NCI-H2029 (cell line): ENCODE measurements around the gene GLG1.
"Not testable (repeated sequence)": the region's sequence is repeated elsewhere in the genome, so short reads cannot be mapped to it uniquely, and the experiment has no call there.

ENCODE experiments used
- DNase-seq: peaks from one replicate; lab custom pipeline; 2025; lab: John Stamatoyannopoulos, UW

Gene GLG1

DNA sequence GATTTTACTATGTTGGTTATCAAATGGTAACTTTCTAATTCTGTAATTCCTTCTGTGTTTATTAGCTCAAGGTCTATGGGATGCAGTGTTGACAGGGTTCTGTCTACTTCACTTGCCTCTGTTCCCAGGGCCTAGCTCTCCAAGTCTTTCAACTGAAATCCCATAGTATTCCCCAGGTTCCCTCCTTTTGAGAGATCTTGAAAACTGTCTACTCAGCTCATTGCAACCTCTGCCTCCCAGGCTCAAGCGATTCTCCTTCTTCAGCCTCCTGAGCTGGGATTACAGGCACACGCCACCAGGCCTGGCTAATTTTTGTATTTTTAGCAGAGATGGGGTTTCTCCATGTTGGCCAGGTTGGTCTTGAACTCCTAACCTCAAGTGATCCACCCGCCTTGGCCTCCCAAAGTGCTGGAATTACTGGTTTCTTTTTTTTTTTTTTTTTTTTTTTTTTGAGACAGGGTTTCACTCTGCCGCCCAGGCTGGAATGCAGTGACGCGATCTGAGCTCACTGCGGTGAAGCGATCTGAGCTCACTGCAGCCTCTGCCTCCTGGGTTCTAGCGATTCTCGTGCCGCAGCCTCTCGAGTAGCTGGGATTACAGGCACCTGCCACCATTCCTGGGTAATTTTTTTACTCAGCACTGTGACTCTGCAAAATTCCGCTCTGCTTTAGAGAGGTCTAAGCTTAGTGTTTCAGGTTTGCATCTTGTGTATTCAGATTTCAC lies 163.1 kb downstream of the GLG1 start:
- DNase-seq: not testable (repeated sequence)

DNA sequence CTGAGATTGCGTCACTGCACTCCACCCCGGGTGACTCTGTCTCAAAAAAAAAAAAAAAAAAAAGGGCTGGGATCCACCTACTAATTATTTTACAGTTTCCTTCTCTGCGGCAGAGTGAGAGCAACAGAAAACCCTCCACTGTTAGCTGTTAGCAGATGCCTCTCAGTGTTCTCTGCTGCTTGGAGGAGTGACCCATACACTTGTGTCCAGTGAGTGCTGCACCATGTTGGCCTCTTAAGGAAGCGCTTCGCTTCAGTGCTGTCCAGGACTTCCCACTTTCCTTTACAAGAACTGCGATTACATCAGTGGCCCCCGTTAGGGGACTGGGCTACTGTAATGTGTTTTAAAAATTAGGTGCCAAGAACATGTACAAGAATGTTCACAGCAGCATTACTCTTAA lies 167.2 kb downstream of the GLG1 start:
- no peak for DNase-seq

DNA sequence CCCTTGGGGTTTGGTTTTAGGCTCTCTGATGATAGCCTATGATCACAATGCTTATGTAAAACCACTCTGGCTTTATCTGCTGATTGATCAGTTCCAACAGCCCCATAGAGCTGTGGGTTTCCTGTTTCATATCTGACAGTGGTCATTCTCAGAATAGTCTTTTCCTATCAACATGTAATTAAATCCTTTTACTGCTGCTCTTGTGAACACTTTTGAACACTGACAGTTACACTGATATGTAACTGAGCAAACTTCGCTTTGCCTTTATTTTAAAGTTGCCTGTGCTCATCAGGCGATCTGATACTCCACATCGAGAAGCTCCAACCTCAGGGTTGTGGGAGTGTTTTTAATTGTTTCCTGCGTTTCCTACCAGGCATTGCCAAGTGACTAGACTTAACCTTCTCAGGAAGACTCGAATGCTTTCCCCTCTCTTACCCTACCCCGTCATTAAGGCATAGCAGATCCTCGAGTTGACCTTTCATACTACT lies 168.4 kb downstream of the GLG1 start:
- no peak for DNase-seq

- DNase-seq: no peak
Observed at GRCh38 chr16:74431516-74431915, 175.4 kb downstream of the GLG1 start.

DNA sequence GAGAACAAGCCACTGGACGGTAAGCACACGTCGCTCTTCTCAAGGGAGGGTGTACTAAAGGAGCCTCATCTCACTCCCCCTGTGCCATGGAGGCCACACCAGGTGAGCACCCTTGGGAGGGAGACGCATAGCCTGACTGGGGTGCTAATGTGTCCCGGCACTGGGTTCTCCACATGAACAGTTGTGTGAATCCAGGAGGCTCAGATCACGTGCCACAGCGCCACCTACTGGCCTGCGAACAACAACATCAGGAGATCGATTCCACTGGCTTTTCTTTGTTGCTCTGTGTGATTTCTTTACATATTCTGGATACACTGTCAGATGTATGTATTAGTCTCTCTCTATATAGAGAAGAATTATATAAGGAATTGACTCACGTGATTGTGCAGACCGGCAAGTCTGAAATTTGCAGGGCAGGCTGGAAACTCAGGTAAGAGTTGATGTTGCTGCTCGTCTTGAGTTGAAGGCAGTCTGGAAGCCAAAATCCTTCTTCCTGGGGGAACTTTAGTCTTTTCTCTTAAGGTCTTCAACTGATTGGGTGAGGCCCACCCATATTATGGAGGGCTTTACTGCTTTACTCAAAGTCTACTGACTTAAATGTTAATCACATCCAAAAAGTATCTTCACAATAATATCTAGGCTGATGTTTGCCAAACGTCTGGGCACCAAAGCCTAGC lies 176.7 kb downstream of the GLG1 start:
- DNase-seq: not testable (repeated sequence)

DNA sequence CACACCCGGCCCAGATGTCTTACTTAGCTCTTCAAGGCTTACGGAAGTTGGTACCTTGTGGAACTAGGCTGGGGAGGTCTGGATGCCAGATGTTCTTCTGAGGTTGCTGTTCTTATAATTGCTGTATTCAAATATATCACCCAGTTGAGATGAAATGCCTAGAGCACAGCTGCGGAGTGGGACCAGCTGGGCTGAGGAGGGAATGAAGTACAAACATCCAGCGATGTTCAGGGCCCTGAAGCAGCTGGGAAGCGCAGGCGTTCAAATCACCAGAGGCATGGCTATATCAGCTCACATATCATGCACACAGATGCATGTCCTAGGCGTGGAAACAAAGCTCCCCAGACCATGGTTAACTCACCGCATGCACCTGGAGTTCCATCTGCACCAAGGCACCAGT lies 178.4 kb downstream of the GLG1 start:
- DNase-seq: not testable (repeated sequence)

GRCh38 chr16:74425751-74426150 lies 181.2 kb downstream of the GLG1 start:
- not testable (repeated sequence) for DNase-seq

DNA sequence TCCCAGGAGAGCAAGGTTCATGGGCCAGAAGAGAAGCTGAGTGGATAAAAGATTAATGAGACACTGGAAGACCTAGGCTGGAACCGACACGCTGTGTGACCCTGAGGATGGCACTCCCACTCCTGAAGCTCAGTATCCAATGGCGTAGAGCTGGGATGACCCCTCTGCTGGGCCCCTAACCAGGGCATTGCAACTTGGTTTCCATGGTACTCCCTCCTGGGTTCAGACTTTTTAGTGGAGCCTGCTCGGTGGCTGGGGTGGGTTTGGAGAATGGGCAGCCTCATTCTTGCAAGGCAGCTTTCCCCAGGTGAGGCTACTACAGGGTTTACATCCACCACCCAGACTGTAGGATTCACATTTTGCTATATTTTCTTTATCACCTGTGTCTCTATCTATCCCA lies 183.2 kb downstream of the GLG1 start:
- DNase-seq: not testable (repeated sequence)

DNA sequence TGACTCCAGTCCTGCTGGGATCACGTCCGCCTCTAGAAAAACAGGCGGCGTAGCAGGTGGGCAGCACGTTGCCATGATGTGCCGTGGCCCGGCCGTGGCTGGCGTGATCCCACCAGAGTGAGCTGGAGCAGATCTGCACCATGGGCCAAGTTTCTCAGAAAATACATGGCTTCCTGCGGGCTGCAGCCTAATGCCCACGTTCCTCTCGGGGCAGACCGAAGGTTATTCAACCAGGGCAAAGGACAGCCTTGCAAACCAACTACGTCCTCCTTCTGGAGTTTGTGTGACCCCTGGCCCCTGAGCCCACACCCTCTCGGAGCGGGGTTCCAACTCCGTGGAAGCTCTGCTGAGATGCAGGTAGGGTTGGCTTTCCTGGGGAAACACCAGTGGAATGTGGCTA lies 184.8 kb downstream of the GLG1 start:
- DNase-seq: not testable (repeated sequence)

- DNase-seq: not testable (repeated sequence)
Observed at GRCh38 chr16:74421482-74421785, 185.5 kb downstream of the GLG1 start.

GRCh38 chr16:74420612-74421481 lies 186.1 kb downstream of the GLG1 start, which contains the start of gene CLEC18B:
TSS of gene CLEC18B (minus strand) at chr16:74421478. CDS start at chr16:74421270, 208 bp downstream.
- not testable (repeated sequence) for DNase-seq

DNA sequence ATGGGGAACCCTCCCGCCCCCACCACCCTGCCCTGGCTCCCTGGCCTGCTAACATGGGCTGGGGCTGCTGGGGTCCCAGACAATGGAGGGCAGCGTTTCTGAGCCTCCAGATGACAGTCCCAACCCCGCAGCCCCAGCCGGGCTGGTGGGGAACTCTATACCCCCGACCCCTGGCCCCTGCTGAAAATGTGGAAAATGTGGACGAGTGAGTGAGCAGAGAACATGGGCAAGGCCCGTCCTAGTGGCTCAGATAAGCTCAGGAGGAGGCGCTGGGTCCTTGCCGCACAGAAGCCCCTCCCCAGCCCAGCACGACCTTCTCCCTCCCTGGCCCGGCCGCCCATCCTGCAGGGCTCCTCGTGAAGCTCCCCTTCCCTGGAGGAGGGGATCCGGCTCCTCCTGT lies 187.1 kb downstream of the GLG1 start:
- DNase-seq: not testable (repeated sequence)

- not testable (repeated sequence) for DNase-seq
Observed at GRCh38 chr16:74417897-74418296, 189.0 kb downstream of the GLG1 start.

DNA sequence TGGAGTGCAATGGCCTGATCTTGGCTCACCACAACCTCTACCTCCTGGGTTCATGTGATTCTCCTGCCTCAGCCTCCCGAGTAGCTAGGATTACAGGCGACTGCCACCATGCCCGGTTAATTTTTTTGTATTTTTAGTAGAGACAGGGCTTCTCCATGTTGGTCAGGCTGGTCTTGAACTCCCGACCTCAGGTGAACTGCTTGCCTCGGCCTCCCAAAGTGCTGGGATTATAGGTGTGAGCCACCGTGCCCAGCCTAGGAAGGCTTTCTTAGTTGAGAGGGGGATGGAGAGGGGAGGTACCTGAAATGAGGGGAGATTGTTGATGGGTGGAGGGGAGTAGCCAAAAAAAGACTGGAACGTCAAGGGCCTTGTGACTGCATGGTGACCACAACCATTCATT lies 193.0 kb downstream of the GLG1 start:
- DNase-seq: not testable (repeated sequence)

DNA sequence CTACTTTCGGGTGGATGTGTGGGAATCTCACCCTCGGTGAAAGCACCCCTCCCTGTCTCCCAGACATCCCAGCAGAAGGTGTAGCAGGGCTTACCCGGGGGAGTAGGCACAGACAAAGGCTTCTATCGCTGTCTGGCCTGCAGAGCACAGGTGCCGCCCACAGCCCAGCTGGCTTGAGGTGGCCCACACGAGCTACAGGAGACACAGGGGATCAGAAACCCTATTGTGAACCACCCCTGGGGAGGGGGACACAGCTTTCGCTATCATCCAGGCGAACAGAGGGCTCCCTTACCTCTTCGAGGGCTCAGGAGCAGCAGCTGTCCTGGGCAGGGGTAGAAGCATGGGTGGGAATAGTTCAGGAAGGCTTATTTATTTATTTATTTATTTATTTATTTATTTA lies 193.4 kb downstream of the GLG1 start:
- DNase-seq: not testable (repeated sequence)

DNA sequence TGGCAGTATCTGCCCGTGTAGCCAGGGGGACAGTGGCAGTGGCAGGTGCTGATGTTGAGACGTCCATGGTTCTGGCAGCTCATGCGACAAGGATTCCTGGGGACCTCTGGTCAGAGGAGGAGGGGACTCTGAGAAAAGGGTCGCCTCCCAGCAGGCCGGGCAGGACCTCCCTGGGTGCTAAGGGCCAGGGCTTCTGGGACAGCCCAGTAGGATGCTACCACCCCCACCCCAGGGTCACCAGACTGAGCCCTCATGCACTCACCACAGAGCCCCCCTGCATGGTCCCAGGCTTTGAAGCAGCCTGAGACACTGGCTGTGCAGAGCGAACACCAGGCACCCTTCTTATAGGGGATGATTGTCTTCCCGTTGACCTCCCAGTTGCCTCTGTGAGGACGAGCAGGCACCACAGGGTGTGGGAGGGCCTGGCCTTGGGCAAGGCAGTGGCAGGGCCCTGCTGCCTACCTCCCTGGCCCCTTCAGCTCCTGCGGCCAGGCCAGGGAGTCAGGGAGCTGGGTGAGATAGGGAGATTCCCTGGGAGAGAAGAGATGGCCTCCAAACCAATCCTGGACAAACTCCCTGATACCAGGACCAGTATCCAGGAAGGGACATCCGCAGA lies 194.0 kb downstream of the GLG1 start:
- not testable (repeated sequence) for DNase-seq

GRCh38 chr16:74412138-74412774 lies 194.7 kb downstream of the GLG1 start:
- DNase-seq: not testable (repeated sequence)

GRCh38 chr16:74410981-74411380 lies 195.9 kb downstream of the GLG1 start:
- DNase-seq: not testable (repeated sequence)

- DNase-seq: not testable (repeated sequence)
Observed at GRCh38 chr16:74410057-74410957, 196.6 kb downstream of the GLG1 start.
